ENCODE results near the gene RTN1.

DNA sequence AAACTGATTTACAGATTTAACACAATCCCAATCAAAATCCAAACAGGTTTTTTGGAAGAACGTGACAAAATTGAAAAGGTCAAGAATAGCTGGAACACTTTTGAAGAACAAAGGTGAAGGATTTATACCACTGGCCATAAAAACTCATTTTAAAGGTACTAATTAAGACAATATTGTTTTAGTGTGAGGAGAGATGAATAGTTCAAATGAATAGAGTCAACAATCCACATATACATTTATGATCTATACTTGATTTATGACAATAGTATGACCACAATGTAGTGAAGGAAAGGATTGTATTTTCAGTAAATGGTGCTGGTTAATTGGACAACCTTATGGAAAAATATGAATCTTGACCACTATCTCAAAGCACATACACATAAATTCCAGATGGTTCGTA, 323.3 kb downstream of the RTN1 start:
- no peak for TF ChIP-seq POLR2AphosphoS5 (IDR thresholded peaks at IDR 0.05)
- TF ChIP-seq, protein P1, sequence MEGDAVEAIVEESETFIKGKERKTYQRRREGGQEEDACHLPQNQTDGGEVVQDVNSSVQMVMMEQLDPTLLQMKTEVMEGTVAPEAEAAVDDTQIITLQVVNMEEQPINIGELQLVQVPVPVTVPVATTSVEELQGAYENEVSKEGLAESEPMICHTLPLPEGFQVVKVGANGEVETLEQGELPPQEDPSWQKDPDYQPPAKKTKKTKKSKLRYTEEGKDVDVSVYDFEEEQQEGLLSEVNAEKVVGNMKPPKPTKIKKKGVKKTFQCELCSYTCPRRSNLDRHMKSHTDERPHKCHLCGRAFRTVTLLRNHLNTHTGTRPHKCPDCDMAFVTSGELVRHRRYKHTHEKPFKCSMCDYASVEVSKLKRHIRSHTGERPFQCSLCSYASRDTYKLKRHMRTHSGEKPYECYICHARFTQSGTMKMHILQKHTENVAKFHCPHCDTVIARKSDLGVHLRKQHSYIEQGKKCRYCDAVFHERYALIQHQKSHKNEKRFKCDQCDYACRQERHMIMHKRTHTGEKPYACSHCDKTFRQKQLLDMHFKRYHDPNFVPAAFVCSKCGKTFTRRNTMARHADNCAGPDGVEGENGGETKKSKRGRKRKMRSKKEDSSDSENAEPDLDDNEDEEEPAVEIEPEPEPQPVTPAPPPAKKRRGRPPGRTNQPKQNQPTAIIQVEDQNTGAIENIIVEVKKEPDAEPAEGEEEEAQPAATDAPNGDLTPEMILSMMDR (IDR thresholded peaks at IDR 0.05) = no peak
- TF ChIP-seq POLR2A (IDR thresholded peaks at IDR 0.05) = no peak
- no peak for TF ChIP-seq EP300 (IDR thresholded peaks at IDR 0.05; ENCODE audit: low read depth)

Measured in transverse colon (tissue), 4 donors.